ENCODE results near the gene UVRAG.

DNA sequence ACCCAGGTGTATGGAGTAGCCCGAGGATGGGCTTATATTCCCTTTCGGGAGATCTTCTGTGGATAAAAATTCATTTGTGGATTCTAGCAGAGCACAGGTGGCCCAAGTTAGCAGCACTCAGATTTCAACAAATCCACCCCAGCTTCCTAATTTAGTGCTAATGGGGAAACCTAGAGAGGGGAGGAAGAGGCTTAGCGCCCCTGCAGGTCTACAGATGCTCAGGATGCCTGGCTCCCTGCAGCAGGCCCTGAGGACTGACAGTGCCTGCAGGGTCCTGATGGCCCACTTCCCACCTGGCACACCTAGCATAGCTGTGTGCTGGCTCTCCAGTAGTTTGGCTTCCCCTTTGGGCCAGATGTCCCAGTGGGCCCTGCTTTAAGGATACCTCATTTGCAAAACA lies 40.0 kb upstream of the UVRAG start:
- TF ChIP-seq ZNF221 (tag by site-specific recombination; IDR thresholded peaks at IDR 0.05; ENCODE audit: borderline replicate concordance) = no peak
- no peak for TF ChIP-seq KLF10 (tag by site-specific recombination; IDR thresholded peaks at IDR 0.05)
- TF ChIP-seq, protein P1, sequence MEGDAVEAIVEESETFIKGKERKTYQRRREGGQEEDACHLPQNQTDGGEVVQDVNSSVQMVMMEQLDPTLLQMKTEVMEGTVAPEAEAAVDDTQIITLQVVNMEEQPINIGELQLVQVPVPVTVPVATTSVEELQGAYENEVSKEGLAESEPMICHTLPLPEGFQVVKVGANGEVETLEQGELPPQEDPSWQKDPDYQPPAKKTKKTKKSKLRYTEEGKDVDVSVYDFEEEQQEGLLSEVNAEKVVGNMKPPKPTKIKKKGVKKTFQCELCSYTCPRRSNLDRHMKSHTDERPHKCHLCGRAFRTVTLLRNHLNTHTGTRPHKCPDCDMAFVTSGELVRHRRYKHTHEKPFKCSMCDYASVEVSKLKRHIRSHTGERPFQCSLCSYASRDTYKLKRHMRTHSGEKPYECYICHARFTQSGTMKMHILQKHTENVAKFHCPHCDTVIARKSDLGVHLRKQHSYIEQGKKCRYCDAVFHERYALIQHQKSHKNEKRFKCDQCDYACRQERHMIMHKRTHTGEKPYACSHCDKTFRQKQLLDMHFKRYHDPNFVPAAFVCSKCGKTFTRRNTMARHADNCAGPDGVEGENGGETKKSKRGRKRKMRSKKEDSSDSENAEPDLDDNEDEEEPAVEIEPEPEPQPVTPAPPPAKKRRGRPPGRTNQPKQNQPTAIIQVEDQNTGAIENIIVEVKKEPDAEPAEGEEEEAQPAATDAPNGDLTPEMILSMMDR (tag by site-specific recombination; IDR thresholded peaks at IDR 0.05) = no peak
- TF ChIP-seq KLF16 (tag by site-specific recombination; IDR thresholded peaks at IDR 0.05) = no peak
- TF ChIP-seq ZNF776 (tag by site-specific recombination; IDR thresholded peaks at IDR 0.05; ENCODE audit: borderline replicate concordance) = no peak
- TF ChIP-seq ZNF561 (tag by site-specific recombination; IDR thresholded peaks at IDR 0.05; ENCODE audit: borderline replicate concordance) = no peak
- no peak for TF ChIP-seq ZNF292 (tag by site-specific recombination; IDR thresholded peaks at IDR 0.05; ENCODE audit: borderline replicate concordance, low read depth)
- no peak for TF ChIP-seq ZNF114 (tag by site-specific recombination; IDR thresholded peaks at IDR 0.05)
- TF ChIP-seq, protein P2, sequence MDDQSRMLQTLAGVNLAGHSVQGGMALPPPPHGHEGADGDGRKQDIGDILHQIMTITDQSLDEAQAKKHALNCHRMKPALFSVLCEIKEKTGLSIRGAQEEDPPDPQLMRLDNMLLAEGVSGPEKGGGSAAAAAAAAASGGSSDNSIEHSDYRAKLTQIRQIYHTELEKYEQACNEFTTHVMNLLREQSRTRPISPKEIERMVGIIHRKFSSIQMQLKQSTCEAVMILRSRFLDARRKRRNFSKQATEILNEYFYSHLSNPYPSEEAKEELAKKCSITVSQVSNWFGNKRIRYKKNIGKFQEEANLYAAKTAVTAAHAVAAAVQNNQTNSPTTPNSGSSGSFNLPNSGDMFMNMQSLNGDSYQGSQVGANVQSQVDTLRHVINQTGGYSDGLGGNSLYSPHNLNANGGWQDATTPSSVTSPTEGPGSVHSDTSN (CRISPR knock-in tag; IDR thresholded peaks at IDR 0.05) = no peak
- TF ChIP-seq KLF7 (tag by site-specific recombination; IDR thresholded peaks at IDR 0.05; ENCODE audit: borderline replicate concordance) = no peak
- no peak for TF ChIP-seq OSR2 (tag by site-specific recombination; IDR thresholded peaks at IDR 0.05)
- no peak for TF ChIP-seq ZNF23 (tag by site-specific recombination; IDR thresholded peaks at IDR 0.05; ENCODE audit: borderline replicate concordance)

Data from HEK293 (cell line).